ENCODE data around the gene FAM78A. TPM values are rescaled to one million over a fixed set of nuclear protein-coding genes. Genes with fewer than 3 reads are reported as not detected.

Gene FAM78A
- total RNA-seq, 1 donor from 2014 or later, result 14.9 TPM

- peaks cover 14% of the 10 kb centered on the region for H3K9me3 Mint-ChIP-seq (ENCODE audit: unreplicated experiment)
- H3K27ac Mint-ChIP-seq (ENCODE audit: unreplicated experiment), result no peak overlapping the region
- H3K4me1 Mint-ChIP-seq (ENCODE audit: low read depth, unreplicated experiment), result peaks cover 10% of the 10 kb centered on the region
- peaks cover 5% of the 10 kb centered on the region for H3K27me3 Mint-ChIP-seq (ENCODE audit: unreplicated experiment)
- no peak for TF ChIP-seq CTCF (IDR thresholded peaks at IDR 0.05; ENCODE audit: partially characterized antibody, unreplicated experiment)
- H3K36me3 Mint-ChIP-seq (ENCODE audit: unreplicated experiment), result no peaks in the 10 kb centered on the region
- no peak for DNase-seq
- no peak overlapping the region for H3K4me3 Mint-ChIP-seq (ENCODE audit: unreplicated experiment)
Observed at GRCh38 chr9:131302244-131303075, 26.1 kb upstream of the FAM78A start.

DNA sequence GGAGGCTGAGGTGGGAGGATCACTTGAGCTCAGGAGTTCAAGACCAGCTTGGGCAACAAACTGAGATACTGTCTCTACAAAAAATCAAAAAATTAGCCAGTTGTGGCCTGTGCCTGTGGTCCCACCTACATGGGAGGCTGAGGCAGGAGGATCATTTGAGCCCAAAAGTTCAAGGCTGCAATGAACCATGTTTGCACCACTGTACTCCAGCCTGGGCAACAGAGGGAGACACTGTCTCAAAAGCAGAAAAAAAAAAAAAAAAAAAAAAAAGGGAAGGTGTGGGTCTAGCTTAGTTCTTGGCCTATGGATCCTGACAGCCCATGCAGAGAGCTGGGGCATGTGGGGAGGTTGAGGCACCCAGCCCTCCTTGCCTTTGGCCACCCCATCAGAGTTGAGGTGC lies 24.1 kb upstream of the FAM78A start:
- Mint-ChIP-seq H3K27ac (ENCODE audit: unreplicated experiment) (no peak overlapping the region), H3K36me3 (ENCODE audit: unreplicated experiment) (no peaks in the 10 kb centered on the region), H3K27me3 (ENCODE audit: unreplicated experiment) (peaks cover 2% of the 10 kb centered on the region), H3K4me1 (ENCODE audit: low read depth, unreplicated experiment) (peaks cover 23% of the 10 kb centered on the region), H3K4me3 (ENCODE audit: unreplicated experiment) (no peak overlapping the region), H3K9me3 (ENCODE audit: unreplicated experiment) (peaks cover 7% of the 10 kb centered on the region)
- TF ChIP-seq CTCF (IDR thresholded peaks at IDR 0.05; ENCODE audit: partially characterized antibody, unreplicated experiment), result no peak
- DNase-seq, result no peak

DNA sequence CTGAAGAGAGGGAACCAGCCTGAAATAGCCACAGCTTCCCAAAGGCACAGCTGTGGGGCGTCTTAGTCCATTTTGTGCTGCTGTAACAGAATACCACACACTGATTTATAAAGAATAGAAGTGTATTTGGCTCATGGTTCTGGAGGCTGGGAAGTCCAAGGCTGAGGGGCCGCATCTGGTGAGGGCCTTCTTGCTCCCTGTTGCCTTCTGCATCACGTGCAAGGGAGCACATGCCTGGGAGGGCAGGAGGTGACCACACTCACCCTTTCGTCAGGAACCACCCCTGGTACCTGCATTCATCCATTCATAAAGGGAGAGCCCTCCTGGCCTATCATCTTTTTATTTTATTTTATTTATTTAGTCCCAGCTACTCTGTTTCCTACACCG lies 23.6 kb upstream of the FAM78A start:
- Mint-ChIP-seq H3K36me3 (ENCODE audit: unreplicated experiment) (no peaks in the 10 kb centered on the region), H3K27ac (ENCODE audit: unreplicated experiment) (no peak overlapping the region), H3K9me3 (ENCODE audit: unreplicated experiment) (peaks cover 7% of the 10 kb centered on the region), H3K27me3 (ENCODE audit: unreplicated experiment) (peaks cover 5% of the 10 kb centered on the region), H3K4me3 (ENCODE audit: unreplicated experiment) (no peak overlapping the region), H3K4me1 (ENCODE audit: low read depth, unreplicated experiment) (peaks cover 23% of the 10 kb centered on the region)
- no peak for DNase-seq
- TF ChIP-seq CTCF (IDR thresholded peaks at IDR 0.05; ENCODE audit: partially characterized antibody, unreplicated experiment), result no peak

DNA sequence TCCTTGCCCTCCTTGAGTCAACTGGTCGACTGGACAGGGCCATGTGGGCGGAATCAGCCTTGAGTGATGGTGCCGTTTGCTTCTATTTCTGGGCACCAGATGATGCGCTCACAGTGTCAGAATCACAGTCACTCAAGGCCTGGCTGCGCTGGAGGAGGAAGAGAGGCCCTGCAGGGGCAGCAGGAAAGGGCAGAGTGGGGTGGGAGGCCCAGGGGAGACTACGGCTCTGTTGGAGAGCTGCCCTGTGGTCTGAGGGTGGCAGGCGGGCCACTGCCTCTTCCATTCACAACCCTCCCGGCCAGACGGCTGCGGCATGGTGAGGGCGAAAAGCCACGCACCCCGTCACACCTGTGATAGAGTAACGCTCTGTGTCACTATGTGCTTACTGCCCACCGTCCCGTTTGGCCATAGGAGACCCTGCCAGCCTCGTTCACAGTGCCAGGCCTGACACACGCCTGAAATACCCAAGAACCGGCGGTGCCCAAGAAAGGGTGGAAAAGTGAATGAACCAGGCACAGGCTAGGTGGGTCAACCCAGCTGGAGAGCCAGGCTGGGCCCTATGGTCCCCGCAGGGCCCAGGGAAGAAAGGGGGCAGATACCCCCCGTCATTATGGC lies 23.1 kb upstream of the FAM78A start:
- Mint-ChIP-seq H3K36me3 (ENCODE audit: unreplicated experiment) (no peaks in the 10 kb centered on the region), H3K27me3 (ENCODE audit: unreplicated experiment) (peaks cover 5% of the 10 kb centered on the region), H3K27ac (ENCODE audit: unreplicated experiment) (peak overlapping the region; percentile 43), H3K9me3 (ENCODE audit: unreplicated experiment) (peaks cover 7% of the 10 kb centered on the region), H3K4me3 (ENCODE audit: unreplicated experiment) (no peak overlapping the region), H3K4me1 (ENCODE audit: low read depth, unreplicated experiment) (peaks cover 20% of the 10 kb centered on the region)
- no peak for DNase-seq
- TF ChIP-seq CTCF (IDR thresholded peaks at IDR 0.05; ENCODE audit: partially characterized antibody, unreplicated experiment), result no peak

DNA sequence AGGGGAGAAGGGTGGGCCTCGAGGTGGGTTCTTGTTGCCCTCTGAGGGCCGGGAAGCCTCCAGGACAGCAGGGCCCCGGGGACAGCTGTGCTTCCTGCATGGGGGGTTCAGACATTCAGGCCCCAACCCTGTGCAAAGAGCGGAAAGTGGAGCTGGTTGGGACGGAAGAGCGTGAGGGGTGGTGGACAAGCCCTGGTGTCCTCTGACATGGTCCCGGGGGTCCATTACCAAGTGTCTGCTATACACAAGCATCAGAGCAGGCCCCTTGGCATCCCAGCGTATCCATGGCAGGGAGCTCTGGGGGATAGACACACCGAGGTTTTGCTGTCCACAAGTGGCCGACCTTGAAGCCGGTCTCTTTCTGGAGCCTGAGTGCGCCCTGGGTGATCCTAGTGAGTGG lies 22.5 kb upstream of the FAM78A start:
- no peak for TF ChIP-seq CTCF (IDR thresholded peaks at IDR 0.05; ENCODE audit: partially characterized antibody, unreplicated experiment)
- Mint-ChIP-seq H3K4me3 (ENCODE audit: unreplicated experiment) (peak overlapping the region; percentile 25), H3K27me3 (ENCODE audit: unreplicated experiment) (peaks cover 5% of the 10 kb centered on the region), H3K9me3 (ENCODE audit: unreplicated experiment) (peaks cover 7% of the 10 kb centered on the region), H3K36me3 (ENCODE audit: unreplicated experiment) (no peaks in the 10 kb centered on the region), H3K4me1 (ENCODE audit: low read depth, unreplicated experiment) (peaks cover 19% of the 10 kb centered on the region), H3K27ac (ENCODE audit: unreplicated experiment) (no peak overlapping the region)
- DNase-seq, result no peak

Data from glutamatergic neuron (in vitro differentiated cells).